NCI-H748 treated with DMSO at 0.1 percent for 48 hours (cell line): ENCODE data around the gene STK16.
"Not testable (repeated sequence)": the region's sequence is repeated elsewhere in the genome, so short reads cannot be mapped to it uniquely, and the experiment has no call there.

Source experiments
- DNase-seq: peaks from one replicate; lab custom pipeline; 2025; lab: John Stamatoyannopoulos, UW

Gene STK16

DNA sequence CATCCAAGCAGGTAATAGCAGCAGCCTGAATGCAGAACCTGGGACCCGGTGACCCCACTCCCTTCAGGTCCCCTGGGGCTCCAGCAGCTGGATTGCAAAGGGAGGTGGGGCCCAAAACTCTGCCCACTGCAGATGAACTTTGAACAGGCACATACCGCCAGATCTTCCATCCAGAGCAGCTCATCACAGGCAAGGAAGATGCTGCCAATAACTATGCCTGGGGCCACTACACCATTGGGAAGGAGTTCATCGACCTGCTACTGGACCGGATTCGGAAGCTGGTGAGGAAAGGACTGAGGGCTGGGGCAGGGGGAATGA, 24.7 kb downstream of the STK16 start:
- no peak for DNase-seq

DNA sequence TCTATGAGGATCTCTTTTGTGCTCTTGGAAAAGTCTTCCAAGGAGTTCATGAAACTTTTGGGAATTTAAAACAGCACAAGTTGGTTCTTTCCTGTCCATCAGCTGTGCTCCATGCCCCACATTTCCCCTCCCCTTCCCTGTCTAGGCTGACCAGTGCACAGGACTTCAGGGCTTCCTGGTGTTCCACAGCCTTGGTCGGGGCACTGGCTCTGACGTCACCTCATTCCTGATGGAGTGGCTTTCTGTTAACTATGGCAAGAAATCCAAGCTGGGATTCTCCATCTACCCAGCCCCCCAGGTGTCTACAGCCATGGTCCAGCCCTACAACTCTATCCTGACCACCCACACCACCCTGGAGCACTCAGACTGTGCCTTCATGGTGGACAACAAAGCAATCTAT, 25.7 kb downstream of the STK16 start:
- no peak for DNase-seq

DNA sequence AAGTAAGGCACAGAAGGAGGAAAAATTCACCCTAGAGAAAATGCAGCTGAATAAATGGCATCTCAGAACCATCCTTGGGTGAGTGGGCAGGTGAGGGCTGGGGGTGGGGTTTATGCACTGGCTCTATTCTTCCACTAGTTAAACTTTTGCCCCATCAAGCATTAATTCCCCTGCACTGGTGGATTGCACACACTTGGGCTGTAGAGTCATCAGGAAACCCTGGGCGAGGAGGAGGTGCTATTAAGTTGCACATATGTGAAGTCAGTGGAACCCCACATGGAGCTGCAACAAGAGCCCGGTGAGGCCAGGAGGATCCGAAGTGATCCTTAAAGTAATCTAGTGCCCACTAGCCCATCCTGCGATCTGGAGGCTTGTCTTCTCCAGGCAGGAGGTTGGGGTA, 27.1 kb downstream of the STK16 start:
- no peak for DNase-seq

DNA sequence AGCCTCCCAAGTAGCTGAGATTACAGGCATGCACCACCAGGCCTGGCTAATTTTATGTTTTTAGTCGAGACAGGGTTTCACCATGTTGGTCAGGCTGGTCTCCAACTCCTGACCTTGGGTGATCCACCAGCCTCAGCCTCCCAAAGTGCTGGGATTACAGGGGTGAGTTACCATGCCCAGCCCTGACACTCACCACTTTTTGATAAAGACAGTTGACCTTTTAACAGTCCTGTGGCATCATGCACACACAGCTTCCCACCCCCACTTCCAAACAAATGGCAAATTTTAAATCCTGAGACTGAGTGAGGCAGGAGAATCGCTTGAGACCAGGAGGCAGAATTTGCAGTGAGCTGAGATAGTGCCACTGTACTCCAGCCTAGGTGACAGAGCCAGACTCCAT, 27.7 kb downstream of the STK16 start:
- no peak for DNase-seq

DNA sequence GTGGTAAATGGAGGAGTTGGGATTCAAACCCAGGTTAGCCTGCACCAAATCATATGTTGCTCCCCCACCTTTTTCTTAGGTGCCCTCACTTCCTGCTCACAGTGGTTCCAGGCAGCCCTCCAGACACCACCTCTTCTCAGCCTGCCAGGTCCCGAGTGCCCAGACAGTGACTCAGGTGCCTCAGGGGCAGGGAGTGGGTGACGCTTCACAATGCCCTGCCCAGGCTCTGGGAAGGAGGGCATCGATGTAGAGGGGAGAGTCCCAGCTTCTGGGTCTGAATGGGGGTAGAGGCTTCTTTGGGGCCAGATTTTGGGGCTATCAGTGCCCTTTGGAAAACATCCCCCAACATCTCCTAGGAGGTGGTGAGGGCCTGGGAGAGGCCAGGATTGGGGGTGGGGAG, 28.7 kb downstream of the STK16 start:
- DNase-seq: no peak

DNA sequence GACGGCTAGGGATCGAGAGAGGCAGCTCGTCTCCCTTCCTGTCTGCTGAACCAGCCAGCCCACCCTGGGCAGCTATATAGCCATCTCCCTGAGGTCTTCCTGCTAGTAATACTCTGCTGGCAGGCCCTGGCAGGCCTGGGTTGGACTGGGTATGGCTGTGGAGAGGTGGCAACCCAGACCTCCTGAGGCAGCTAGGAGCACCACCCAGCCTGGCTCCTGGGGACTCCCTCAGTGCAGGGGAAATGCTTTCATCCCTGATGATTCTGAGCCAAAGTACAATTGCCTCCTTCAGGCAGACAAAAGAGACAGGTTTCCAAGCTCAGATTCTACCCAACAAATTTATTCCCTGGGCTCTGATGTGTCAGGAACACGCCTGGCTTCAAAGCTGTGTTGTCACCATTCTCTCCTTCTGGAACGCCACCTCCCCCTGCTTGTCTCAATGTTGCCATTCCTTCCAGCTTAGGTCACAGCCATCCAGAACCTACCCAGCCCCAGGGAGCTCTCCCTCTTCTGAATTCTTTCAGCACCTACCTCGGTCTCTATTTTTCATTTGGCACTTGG, 29.2 kb downstream of the STK16 start:
- no peak for DNase-seq

DNA sequence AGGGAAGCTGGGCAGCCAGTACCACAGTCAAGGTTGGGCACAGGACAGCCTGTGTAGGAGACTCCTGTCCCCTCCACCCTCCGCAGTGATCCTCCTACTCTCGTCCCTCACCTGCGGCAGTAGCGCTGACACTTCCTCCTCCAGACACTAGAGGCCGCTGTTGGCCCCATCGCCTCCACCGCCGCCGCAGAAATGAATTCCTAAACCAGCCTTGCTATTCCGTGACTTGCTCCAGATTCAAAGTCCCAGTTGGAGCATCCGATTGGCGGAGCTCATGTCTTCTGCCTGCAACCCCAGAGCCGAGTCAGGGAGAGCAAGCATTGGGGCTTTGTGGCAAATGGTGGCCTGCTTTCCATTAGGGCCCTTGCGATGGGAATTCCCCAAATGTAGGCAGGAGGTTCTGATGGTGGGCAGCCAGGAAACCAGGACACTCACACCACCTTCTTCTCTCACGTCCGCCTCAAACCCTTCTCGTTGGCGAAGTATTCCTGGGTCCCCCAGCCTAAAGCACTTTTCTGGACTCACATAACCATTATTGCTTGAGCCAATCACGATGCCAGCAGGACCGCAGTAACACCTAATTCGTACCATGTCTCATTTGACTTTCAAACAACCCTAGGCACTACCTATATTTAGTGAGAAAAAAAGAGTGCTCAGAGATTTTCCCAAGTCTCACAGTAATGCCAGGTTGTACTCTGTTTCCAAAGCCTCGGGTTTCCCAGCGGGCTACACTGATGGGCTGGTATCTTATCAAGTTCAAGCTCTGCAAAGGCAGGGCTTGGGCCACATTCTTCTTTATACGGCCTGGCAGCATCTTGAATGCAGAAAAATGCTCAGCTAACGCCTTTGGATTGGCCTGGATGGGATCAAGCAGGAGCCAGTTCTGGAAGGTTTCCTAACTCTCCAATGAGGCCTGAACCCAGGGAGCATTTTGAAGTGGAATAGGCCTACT, 32.7 kb downstream of the STK16 start:
- DNase-seq: peak; percentile 71

DNA sequence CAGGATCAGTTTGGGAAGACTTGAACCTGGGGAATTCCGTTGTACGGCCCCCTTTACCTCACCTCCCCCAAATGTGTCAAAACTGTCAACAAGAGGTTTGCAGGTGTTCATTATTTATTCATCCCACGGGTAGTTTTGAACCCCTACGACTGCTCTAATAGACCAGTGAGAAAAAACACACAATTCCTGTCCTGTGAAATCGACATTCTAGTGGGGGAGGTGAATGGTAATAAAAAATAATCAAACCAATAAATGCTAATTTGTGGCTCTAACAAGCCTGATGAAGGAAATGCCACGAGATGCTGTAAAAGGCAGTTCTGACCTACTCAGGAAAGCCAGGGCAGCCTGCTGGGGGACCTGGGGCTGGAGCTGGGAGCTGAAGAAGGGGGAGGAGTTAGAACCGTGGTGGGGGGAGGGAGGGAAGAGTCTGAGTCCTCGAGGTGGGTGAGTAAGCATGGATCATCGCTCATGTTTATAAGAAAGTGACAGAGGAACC, 33.4 kb downstream of the STK16 start:
- DNase-seq: no peak

DNA sequence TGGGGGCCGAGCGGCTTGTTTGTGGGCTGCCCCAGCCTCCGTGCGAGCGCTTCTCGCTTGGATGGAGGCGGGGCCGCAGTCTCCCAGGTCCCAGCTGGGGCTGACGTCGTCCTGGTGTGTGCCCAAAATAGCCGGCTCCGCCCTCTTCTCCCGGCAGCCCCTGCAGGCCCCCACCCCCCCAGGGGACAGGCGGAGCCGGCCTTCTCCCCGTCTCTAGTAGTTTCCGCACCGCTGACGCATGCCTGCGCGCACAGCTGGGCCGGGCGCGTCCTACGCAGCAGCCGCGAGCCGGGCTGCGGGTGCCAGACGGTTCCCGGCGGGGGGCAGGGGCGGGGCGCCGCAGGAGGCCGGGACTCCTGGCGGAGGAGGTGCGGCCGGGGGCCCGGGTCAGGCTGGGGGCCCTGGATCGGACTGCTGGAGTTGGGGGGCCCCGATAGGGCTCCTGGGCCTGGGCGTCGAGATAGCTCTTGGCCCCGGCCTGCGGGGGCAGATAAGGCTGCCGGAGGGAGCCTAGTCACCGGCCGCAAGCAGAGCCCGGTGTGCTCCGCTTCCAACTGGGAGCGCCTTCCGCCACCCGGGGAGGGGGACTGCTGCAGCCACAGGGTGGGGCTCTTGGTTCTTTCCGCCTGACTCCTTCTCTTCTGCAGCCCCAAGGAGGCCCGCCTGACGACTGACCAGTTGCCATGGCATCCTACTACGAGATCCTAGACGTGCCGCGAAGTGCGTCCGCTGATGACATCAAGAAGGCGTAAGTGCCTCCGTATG, 34.1 kb downstream of the STK16 start, which contains the start of gene DNAJB2:
Gene DNAJB2 (plus strand): TSS at position 216 of the 765 bp plus-strand sequence. CDS start 468 bp downstream, at position 684.
- peak; percentile 95 for DNase-seq

DNA sequence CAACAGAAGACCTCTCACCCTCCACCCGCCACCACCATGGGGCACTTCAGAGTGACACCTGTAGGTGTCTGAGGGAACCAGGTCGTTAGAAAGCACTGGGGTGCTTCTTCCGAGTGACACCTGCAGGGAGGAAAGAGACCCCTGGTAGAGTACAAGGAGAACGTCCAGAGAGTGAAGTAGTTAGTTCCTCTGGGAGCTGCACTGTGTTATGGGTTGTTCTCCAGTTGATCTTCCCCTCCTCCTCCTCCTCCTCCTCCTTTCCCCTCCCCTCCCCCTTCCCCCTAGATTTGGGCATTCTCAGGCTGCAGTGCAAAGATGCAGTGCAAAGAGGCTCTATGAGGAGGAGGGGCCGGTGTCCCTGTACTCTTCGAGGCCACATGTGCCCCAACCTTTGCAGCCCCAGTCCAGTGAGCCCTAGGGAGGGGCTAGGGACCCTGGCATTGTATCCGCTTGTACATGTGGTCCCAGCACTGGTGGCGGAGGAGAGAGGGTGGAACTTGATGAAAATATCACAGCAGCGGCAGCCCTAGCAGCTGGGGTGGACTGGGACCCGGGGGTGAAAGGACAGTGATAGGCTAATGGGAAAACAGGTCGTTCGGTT, 34.7 kb downstream of the STK16 start:
- no peak for DNase-seq

DNA sequence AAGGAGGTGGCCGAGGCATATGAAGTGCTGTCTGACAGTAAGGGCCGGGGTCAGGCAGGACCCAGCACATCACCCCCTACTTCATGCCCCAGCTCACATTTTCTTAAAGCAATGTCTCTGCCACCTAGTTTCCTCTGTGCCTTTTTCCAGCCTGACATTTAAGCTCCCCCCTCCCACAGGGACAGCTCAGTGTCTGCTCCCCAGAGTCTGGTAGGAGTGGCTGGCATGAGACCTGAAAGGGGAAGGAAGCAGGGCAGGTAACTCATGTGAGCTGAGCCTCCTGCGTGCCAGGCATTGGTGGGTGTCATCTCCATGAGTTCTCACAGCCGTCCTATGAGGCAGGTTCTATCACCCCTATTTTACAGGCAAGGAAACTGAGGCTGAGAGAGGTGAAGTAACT, 35.4 kb downstream of the STK16 start:
- DNase-seq: no peak

DNA sequence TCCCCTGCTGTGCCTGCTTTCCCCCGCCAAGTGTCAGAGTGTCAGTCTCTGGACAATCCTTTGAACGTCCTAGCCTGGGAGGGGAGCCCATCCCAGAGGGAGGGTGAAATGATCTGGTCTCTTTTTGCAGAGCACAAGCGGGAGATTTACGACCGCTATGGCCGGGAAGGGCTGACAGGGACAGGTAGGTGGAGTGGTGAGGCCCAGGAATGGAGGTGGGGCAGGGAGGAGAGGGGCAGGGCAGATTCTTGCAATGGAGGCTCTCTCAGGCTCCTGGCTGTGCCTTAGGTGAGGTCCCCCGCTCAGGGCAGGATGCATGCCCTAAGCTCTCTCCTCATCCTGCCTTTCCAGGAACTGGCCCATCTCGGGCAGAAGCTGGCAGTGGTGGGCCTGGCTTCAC, 36.3 kb downstream of the STK16 start:
- no peak for DNase-seq

DNA sequence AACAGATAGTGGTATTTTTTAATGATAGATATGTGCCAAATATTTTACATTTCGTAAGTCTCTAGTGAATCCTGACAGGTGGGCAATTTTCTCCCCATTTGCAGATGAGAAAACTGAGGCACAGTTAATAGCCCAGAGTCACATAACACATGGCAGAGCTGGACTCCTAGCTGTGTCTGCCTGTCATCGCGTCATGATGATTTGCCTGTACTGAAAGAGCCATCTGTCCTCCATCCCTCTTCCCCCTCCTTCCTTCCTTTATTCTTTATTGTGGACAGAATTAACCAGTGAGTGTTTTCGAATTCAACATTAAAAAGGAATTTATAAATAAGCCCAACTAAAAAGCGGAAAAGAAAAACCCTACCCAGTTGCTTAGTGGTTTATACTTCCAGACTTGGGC, 37.1 kb downstream of the STK16 start:
- DNase-seq: no peak

DNA sequence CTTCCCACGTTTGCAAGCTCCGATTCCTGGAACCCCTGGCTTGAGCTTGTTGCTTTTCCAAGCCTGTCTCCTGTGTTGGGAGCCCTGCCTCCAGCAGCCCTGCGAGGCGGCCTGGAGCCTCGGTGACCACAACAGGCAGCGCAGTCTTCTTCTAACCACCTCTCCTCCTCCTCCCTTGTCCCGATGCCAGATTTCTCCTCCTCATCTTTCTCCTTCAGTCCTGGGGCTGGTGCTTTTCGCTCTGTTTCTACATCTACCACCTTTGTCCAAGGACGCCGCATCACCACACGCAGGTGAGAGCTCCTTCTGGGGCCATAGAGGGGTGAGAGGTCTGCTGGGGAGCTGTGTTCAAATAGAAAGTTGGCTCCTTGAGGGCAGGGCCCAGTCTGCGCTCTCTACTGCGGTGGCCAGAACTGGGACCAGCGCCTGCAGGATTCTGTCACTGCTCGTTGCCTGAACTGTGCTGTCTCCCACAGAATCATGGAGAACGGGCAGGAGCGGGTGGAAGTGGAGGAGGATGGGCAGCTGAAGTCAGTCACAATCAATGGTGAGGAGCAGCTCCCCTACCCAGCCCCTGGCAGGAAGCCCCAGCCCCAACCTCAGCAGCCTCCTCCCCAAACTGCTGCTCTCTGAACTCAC, 37.8 kb downstream of the STK16 start:
- DNase-seq: no peak

DNA sequence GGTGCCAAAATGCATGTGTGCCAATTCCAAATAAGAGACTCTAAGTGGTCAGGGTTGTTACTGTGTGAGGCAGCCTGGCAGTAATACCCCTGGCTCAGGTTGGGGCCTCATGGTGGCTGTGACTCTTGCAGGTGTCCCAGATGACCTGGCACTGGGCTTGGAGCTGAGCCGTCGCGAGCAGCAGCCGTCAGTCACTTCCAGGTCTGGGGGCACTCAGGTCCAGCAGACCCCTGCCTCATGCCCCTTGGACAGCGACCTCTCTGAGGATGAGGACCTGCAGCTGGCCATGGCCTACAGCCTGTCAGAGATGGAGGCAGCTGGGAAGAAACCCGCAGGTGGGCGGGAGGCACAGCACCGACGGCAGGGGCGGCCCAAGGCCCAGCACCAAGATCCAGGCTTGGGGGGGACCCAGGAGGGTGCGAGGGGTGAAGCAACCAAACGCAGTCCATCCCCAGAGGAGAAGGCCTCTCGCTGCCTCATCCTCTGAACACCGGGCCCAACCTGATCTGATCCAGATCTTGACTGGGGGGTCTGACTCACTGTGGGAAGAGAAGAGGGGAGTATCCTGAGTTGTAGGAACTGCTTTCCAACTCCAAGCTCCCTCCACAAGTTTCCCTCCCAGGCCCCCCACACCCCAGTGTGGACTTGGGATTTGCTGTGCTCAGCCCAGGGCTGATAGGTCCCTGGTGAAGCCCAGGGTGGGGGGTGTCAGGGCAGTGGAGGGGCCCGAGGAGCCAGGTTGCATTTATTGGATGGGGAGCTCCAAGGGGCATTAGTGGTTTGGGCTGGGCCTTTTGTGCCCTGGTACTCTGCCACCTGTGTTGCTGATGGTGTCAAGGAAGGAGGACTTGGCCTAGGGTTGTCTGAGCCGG, 39.5 kb downstream of the STK16 start:
- DNase-seq: no peak

DNA sequence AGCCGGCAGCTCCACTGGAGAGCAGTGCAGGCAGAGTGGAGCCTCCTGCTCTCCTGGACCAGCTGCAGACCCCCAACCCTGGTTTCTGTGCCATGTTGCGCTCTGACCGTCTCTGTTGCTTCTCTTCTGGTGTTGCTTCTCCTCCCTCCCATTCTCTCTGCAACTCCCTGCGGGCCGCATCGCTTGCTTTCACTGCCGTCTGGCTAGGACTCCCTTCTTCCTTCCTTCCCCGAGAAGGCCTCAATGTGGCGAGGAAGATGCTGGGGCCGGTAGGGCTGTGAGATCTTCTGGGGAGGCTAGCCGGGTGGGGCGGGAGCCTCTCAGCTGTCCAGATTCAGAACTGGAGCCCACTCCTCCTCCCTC, 40.1 kb downstream of the STK16 start:
- no peak for DNase-seq

DNA sequence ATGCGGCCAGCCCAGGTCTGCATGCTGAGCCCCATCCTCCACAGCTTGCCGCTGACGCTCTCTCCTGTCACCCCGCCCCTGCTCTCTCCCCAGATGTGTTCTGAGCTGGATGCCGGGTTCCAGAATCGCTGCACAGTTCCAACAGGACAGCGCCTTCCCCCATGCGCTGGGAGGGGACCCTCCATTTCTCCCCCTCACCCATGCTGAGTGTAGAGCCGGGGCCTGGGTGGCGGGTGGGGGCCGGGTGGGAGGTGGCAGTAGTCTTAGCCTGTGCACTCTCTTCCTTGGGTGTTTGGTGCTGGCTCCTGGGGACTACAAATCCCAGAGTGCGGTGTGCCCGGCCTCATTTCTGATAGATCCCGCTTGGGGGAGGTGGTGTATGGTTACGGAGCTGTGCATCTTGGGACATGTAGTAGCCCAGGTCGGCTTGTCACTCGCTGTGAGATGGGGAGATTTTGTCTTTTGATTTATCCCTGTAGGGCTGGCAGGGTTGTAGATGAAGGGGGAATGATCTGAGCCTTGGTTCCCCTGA, 40.7 kb downstream of the STK16 start:
- no peak for DNase-seq

DNA sequence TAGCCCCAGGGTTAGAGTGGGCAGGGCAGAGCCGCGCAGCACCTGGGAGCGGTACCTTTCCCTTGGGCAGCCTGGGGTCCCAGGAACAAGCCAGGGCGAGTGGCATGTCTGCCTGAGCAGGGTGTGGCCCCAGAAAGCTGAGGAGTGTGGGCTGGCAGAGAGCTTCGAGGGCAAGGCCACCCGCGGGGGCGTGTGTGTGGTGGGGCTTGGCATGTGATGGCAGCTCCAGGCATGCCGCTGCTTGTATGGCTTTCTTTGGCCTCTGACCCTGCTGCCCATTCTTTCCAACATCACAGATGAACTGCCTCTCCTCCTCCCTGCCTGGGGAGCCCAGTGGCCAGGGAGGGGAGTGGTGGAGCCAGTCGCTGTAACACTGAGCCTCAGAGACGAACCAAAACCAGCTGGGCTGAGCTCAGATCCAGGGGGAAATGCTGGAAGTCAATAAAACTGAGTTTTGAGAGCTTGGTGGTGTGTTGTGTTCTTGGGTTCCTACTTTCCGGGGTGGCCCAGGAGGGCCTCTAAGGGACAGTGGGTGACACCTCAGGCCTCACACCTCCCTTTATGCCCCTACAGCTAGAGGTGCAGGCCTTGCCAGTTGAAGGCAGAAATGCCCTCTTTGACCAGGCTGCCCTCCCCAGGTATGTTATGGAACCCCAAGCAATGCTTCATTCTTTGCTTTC, 41.3 kb downstream of the STK16 start:
- no peak for DNase-seq

DNA sequence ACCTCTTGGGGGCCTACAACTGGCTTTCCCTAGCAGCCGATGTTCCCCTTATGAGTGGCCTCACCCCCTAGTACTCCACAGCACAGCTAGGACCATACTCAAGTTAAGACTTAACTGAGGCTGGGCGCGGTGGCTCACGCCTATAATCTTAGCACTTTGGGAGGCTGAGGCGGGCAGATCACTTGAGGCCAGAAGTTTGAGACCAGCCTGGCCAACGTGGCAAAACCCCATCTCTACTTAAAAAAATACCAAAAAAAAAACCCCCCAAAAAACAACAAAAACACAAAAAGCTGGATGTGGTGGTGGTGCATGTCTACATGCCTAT, 41.8 kb downstream of the STK16 start:
- not testable (repeated sequence) for DNase-seq

DNA sequence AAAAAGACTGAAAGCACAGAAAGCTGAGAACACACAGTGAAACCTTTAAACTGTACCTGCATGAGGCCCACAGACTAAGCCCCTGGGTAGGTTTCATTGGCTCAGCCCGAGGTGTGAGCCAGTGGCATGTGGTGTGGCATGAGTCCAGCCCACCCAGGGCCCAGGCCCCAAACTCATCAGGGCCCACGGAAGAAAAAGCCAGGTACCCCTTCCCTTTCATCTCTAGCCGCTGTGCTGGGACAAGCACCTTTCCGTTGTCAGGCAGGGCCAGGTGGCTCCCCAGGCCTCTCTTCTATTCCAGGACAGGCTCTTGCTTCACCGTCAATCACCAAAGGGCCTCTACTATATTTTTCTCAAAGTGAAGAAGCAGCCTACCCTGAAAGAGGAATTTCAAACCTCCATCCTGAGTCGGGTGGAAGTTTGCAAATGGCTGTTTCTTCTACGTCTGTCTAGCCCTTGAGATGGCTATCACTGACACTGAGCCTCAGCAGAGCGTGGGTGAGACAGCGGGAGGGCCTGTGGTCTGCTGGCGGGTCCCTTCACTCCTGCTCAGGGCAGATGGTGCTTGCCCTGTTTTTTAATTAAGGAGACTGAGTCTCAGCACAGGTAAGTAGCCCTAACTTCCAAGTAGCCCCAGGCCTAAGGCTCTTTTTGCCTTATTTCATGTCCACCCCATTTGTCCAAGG, 42.4 kb downstream of the STK16 start:
- no peak for DNase-seq
